VCaP (cell line): Measurements from ENCODE around the gene RAPGEF2.
"Not testable (repeated sequence)": the region's sequence is repeated elsewhere in the genome, so short reads cannot be mapped to it uniquely, and the experiment has no call there.

ENCODE experiments used
- H3K27ac ChIP-seq: fragments of 450-650 bp; 2 replicates; pipeline ENCODE4 v1.5.1; 2017
- TF ChIP-seq, protein P1 (sequence below): fragments of 450-650 bp; conservative IDR thresholded peaks from 2 replicates; pipeline ENCODE4 v1.5.1; 2017; ENCODE audit warnings: mild to moderate bottlenecking, moderate library complexity

Gene RAPGEF2

DNA sequence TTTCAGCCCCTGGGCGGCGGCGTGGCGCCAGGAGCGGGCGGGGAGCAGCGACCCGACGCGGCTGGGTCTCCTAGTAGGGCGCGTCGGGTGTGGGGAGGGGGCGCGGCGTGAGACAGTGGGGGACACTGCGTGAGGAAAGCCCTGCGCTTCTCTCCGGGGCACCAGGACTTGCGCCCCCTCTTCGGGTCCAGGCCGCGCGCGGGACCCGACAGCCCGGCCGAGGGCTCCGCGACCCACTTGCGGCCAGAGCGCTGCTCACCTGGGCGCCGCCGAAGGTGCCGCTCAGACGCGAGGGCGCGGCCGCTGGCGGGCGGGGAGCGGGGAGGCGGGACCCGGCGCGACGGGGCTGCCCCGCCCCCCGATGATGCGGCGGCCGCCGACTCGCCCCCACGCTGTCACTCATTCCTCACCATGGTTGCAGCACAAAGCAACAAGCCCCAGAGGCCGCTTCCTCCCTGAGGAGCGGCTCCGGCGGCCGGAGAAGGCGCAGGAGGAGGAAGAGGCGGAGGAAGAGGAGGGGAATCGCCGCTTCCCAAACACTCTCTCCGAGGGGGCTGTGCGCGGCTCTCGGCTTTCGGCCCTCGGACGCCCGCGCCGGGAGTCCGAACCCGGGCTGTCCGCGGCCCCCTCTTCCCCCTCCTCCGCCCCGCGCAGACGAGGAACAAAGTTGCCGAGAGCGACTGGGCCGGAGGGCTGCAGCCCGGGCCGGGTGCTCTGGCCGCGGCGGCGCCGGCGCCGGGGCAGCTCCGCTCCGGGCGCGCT, at the start of gene RAPGEF2:
Gene RAPGEF2 (plus strand): TSS at position 458 of the 762 bp plus-strand sequence. CDS start 1,084 bp downstream, outside the sequence.
- TF ChIP-seq, protein P1, sequence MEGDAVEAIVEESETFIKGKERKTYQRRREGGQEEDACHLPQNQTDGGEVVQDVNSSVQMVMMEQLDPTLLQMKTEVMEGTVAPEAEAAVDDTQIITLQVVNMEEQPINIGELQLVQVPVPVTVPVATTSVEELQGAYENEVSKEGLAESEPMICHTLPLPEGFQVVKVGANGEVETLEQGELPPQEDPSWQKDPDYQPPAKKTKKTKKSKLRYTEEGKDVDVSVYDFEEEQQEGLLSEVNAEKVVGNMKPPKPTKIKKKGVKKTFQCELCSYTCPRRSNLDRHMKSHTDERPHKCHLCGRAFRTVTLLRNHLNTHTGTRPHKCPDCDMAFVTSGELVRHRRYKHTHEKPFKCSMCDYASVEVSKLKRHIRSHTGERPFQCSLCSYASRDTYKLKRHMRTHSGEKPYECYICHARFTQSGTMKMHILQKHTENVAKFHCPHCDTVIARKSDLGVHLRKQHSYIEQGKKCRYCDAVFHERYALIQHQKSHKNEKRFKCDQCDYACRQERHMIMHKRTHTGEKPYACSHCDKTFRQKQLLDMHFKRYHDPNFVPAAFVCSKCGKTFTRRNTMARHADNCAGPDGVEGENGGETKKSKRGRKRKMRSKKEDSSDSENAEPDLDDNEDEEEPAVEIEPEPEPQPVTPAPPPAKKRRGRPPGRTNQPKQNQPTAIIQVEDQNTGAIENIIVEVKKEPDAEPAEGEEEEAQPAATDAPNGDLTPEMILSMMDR, result no peak

GRCh38 chr4:159055833-159056232, 47.0 kb upstream of the RAPGEF2 start:
- H3K27ac ChIP-seq, result no peak overlapping the region
- TF ChIP-seq, protein P1, result no peak

More for the DNA sequence above, at the start of gene RAPGEF2:
- H3K27ac ChIP-seq, result peak within 1 kb of the TSS; percentile 88

- no peak overlapping the region for H3K27ac ChIP-seq
- TF ChIP-seq, protein P1, result no peak
These were observed 42.7 kb upstream of the RAPGEF2 start for GRCh38 chr4:159060161-159060560.

DNA sequence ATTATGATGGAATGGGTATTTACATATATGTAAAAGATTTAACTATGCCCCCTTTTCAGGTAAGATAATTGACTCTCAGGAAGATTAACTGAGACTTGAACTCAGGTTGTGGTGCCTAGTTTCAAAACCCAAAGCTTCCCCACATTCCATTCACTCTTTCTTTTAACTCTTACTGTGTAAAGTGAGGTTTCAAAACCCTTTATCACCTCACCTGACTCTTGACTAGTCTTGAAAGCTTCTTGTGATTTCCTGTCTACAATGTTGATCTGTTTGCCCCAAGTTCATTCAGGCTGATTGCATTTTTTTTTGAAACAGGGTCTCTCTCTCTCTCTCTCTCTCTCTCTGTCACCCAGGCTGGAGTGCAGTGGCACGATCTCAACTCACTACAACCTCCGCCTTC, 40.5 kb upstream of the RAPGEF2 start:
- H3K27ac ChIP-seq, result no peak overlapping the region

GRCh38 chr4:159065513-159066240, 37.2 kb upstream of the RAPGEF2 start:
- TF ChIP-seq, protein P1, result no peak
- no peak overlapping the region for H3K27ac ChIP-seq

More for the DNA sequence above, 40.5 kb upstream of the RAPGEF2 start:
- TF ChIP-seq, protein P1, result no peak

DNA sequence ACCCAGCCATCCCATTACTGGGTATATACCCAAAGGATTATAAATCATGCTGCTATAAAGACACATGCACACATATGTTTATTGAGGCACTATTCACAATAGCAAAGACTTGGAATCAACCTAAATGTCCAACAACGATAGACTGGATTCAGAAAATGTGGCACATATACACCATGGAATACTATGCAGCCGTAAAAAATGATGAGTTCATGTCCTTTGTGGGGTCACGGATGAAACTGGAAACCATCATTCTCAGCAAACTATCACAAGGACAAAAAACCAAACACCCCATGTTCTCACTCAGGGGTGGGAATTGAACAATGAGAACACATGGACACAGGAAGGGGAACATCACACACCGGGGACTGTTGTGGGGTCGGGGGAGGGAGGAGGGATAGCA, 34.7 kb upstream of the RAPGEF2 start:
- H3K27ac ChIP-seq, result not testable (repeated sequence)

DNA sequence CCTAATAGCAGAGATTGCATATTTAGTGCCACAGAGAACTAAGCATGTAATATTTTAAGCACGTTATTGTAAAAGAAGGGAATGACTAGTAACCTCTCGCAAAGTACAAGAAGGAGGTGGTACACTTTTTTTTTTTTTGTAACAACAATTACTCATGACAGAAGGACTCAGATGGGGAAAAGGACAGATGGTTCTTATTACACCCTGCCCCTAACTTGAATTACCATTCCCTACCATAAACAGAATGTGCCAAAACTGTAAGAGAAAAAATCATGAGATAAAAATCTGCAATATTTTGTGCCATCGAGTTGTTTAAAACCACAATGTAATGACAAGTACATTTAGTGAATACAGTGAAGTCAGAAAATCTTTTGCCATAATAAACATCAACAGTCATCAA, 33.0 kb upstream of the RAPGEF2 start:
- no peak overlapping the region for H3K27ac ChIP-seq
- TF ChIP-seq, protein P1, result no peak

DNA sequence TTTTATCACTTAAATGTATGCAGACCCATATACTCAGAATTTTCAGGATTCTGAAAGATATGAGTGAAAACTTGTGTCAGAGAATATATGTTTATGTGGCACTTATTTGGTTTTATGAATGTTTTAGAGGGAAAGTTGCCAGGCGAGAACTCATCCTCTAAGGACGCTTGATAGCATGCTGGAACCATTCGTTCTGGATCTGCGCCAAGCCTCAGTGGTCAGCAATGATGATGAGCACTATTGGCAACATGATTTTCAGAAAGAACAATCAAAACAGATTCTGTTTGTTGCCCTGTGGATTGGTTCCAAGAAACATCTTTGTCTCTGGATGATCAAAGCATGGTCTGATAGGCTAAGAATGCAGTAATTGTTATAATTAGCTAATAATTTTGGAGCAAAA, 32.1 kb upstream of the RAPGEF2 start:
- H3K27ac ChIP-seq, result no peak overlapping the region
- TF ChIP-seq, protein P1, result no peak
